Thyroid gland (tissue), 4 donors: ENCODE measurements around the gene ATF7IP. TPM values are rescaled to one million over a fixed set of nuclear protein-coding genes. Genes with fewer than 3 reads are reported as not detected.
A peak's percentile ranks its signal among the peaks of the same experiment; 100 is the strongest.

Experiments used
- DNase-seq, 2 donors: peaks; one replicate each; pipeline ENCODE4 v3.0.0-alpha.2; 2019
- H3K27ac ChIP-seq, 3 donors: fragments of 200-600 bp; sonication (generic); 1 replicate in 2 of 3; 2 replicates in 1 of 3; pipeline ENCODE4 v1.5.1; 2016 to 2019; ENCODE audit warnings: mild to moderate bottlenecking in 1 of 3, moderate library complexity in 1 of 3
- H3K27me3 ChIP-seq: fragments of 200-600 bp; sonication (generic); one replicate; pipeline ENCODE4 v1.5.1; 2019
- H3K36me3 ChIP-seq, 2 donors: fragments of 200-600 bp; sonication (generic); one replicate each; pipeline ENCODE4 v1.5.1; 2016 to 2019
- H3K4me1 ChIP-seq, 2 donors: fragments of 200-600 bp; sonication (generic); one replicate each; pipeline ENCODE4 v1.5.1; 2017 to 2019
- H3K4me3 ChIP-seq, 3 donors: fragments of 200-600 bp; sonication (generic); replicated peaks in 1 of 3; 1 replicate in 2 of 3; 2 replicates in 1 of 3; pipeline ENCODE4 v1.5.1; 2016; ENCODE audit warnings: mild to moderate bottlenecking in 1 of 3
- H3K9me3 ChIP-seq: fragments of 200-600 bp; sonication (generic); one replicate; pipeline ENCODE4 v1.5.1; 2017
- CTCF ChIP-seq, 6 experiments: fragments of 200-600 bp in 3 of 6; fragments of 450-650 bp in 3 of 6; sonication (generic) in 3 of 6; IDR thresholded peaks; one replicate each; pipeline ENCODE4 v1.5.1; 2016 to 2019; ENCODE audit warnings: antibody characterized with exemption in 6 of 6, mild to moderate bottlenecking in 2 of 6, inconsistent platforms in 1 of 6, moderate library complexity in 1 of 6
- POLR2A ChIP-seq, 2 donors: fragments of 450-650 bp; IDR thresholded peaks; one replicate each; pipeline ENCODE4 v1.6.1; 2017; ENCODE audit warnings: antibody characterized with exemption in 2 of 2, mild to moderate bottlenecking in 2 of 2, moderate library complexity in 1 of 2
- WGBS, 2 donors: methylation state at CpG; one replicate each; pipeline ENCODE4 v1.1.5; 2017; 5-methylcytosine and 5-hydroxymethylcytosine counted together
- intact Hi-C: fragments of 100-400 bp; cut with DNase I; formaldehyde crosslinking; loops from one replicate; pipeline ENCODE4 v1.15.1; 2023
- total RNA-seq, 4 donors: library from RNA; depleted of rRNA; stranded (reverse); fragments of >200 nt; gene quantifications; one replicate each; pipeline ENCODE4 v1.2.3, GENCODE V29; 2016

The ATF7IP gene
- total RNA-seq, 4 donors from 2014 or later = 64.4 to 87.2 (median 76.2) TPM

GRCh38 chr12:14408208-14408607 is 42.7 kb downstream of the ATF7IP start:
- no peak for DNase-seq
- WGBS, 2 donors = 68 to 69% methylated on average over 1 of the region's 1 CpG
- Histone ChIP-seq H3K27ac (peak overlapping the region in 1 of 3 donors; percentile 20), H3K4me3 (no peak overlapping the region), H3K36me3 (no peaks in the 10 kb centered on the region), H3K4me1 (peaks cover 19 to 24% of the 10 kb centered on the region in 2 donors), H3K9me3 (no peaks in the 10 kb centered on the region), H3K27me3 (no peaks in the 10 kb centered on the region)
- intact Hi-C loops = no loop called here
- TF ChIP-seq CTCF (IDR thresholded peaks at IDR 0.05) (no peak), POLR2A (IDR thresholded peaks at IDR 0.05) (no peak)

- Histone ChIP-seq H3K27me3 (no peaks in the 10 kb centered on the region), H3K36me3 (no peaks in the 10 kb centered on the region), H3K9me3 (no peaks in the 10 kb centered on the region), H3K4me1 (peaks cover 11 to 21% of the 10 kb centered on the region in 2 donors), H3K4me3 (no peak overlapping the region), H3K27ac (no peak overlapping the region)
- no peak for DNase-seq
- TF ChIP-seq POLR2A (IDR thresholded peaks at IDR 0.05) (no peak), CTCF (IDR thresholded peaks at IDR 0.05) (no peak)
- intact Hi-C loops = no loop called here
- WGBS, 2 donors = 95 to 97% methylated on average over 5 of the region's 5 CpGs
These were observed 44.7 kb downstream of the ATF7IP start for GRCh38 chr12:14410177-14410576.

GRCh38 chr12:14410841-14411569 is 45.5 kb downstream of the ATF7IP start:
- Histone ChIP-seq H3K27me3 (no peaks in the 10 kb centered on the region), H3K4me3 (no peak overlapping the region), H3K36me3 (no peaks in the 10 kb centered on the region), H3K27ac (no peak overlapping the region), H3K9me3 (no peaks in the 10 kb centered on the region), H3K4me1 (peaks cover 16 to 25% of the 10 kb centered on the region in 2 donors)
- intact Hi-C loops = no loop called here
- DNase-seq = no peak
- TF ChIP-seq CTCF (IDR thresholded peaks at IDR 0.05) (no peak), POLR2A (IDR thresholded peaks at IDR 0.05) (no peak)
- 94 to 96% methylated on average over 6 of the region's 6 CpGs for WGBS, 2 donors

- Histone ChIP-seq H3K9me3 (no peaks in the 10 kb centered on the region), H3K4me3 (no peak overlapping the region), H3K36me3 (no peaks in the 10 kb centered on the region), H3K4me1 (peaks cover 31 to 38% of the 10 kb centered on the region in 2 donors), H3K27me3 (no peaks in the 10 kb centered on the region), H3K27ac (peak overlapping the region; percentile 21 to 68 (median 58))
- DNase-seq = no peak
- intact Hi-C loops = no loop called here
- no peak for TF ChIP-seq POLR2A (IDR thresholded peaks at IDR 0.05)
- TF ChIP-seq CTCF (IDR thresholded peaks at IDR 0.05) = no peak
- 48 to 68% methylated on average over 1 of the region's 1 CpG for WGBS, 2 donors
These were observed 51.2 kb downstream of the ATF7IP start for GRCh38 chr12:14416658-14417057.

GRCh38 chr12:14417715-14418114 is 52.2 kb downstream of the ATF7IP start:
- H3K27me3 ChIP-seq = no peaks in the 10 kb centered on the region
- peaks cover 31 to 38% of the 10 kb centered on the region in 2 donors for H3K4me1 ChIP-seq
- DNase-seq = peak; percentile 80
- WGBS, 2 donors = 52 to 54% methylated on average over 3 of the region's 3 CpGs
- intact Hi-C loops = no loop called here
- H3K9me3 ChIP-seq = no peaks in the 10 kb centered on the region
- peak overlapping the region; percentile 47 to 68 (median 58) for H3K27ac ChIP-seq
- no peak overlapping the region for H3K4me3 ChIP-seq
- no peaks in the 10 kb centered on the region for H3K36me3 ChIP-seq
- TF ChIP-seq CTCF (IDR thresholded peaks at IDR 0.05) (no peak), POLR2A (IDR thresholded peaks at IDR 0.05) (no peak)
